PC-3 (cell line): Measurements from ENCODE around the gene SLC39A11. TPM values are rescaled to one million over a fixed set of nuclear protein-coding genes. Genes with fewer than 3 reads are reported as not detected.

Experiments
- ATAC-seq: fragments of 200-7000 bp; cut with Tn5 transposase; 2 replicates; pipeline ENCODE4 v1.9.1; 2020; ENCODE audit warnings: mild to moderate bottlenecking, moderate library complexity
- BruUV-seq: library from RNA; stranded (reverse); fragments of 400-500 nt; replicated peaks from 2 replicates; lab custom pipeline; 2021; lab: Mats Ljungman, UMichigan
- CTCF ChIA-PET: fragments of 300-600 bp; sonication (Branson Sonifier 250); formaldehyde crosslinking; loops from one replicate; lab custom pipeline; 2022; ENCODE audit warnings: antibody characterized with exemption; lab: Charles Lee
- POLR2A ChIA-PET: fragments of 300-600 bp; sonication (Branson Sonifier 250); formaldehyde crosslinking; loops from one replicate; lab custom pipeline; 2022; ENCODE audit warnings: antibody characterized with exemption; ENCODE audit not compliant: unreplicated experiment; lab: Charles Lee
- DNase-seq: peaks from one replicate; pipeline ENCODE4 v3.0.0-alpha.2; 2015
- H2AFZ ChIP-seq: fragments of 300-600 bp; sonication (generic); 2 replicates; pipeline ENCODE4 v1.6.0; 2016; ENCODE audit warnings: antibody characterized with exemption, low read length
- H3F3A ChIP-seq: fragments of 300-600 bp; sonication (generic); one replicate; pipeline ENCODE4 v1.6.0; 2017; ENCODE audit warnings: antibody characterized with exemption, low read length, control low read depth, mild to moderate bottlenecking; ENCODE audit not compliant: unreplicated experiment
- H3K27ac ChIP-seq: fragments of 300-600 bp; sonication (generic); 2 replicates; pipeline ENCODE4 v1.5.1; 2016; ENCODE audit warnings: mild to moderate bottlenecking, low read length
- H3K27me3 ChIP-seq: fragments of 300-600 bp; sonication (generic); 2 replicates; pipeline ENCODE4 v1.6.1; 2016; ENCODE audit warnings: low read length, mixed read lengths
- H3K36me3 ChIP-seq: fragments of 300-600 bp; sonication (generic); 2 replicates; pipeline ENCODE4 v1.6.1; 2016; ENCODE audit warnings: low read depth, mixed run types, low read length, mixed read lengths
- H3K4me1 ChIP-seq: fragments of 300-600 bp; sonication (generic); 2 replicates; pipeline ENCODE4 v1.5.1; 2016; ENCODE audit warnings: low read length; ENCODE audit not compliant: insufficient read depth
- H3K4me2 ChIP-seq: fragments of 300-600 bp; sonication (generic); 2 replicates; pipeline ENCODE4 v1.6.0; 2016; ENCODE audit warnings: low read length
- H3K4me3 ChIP-seq: fragments of 300-600 bp; sonication (generic); 2 replicates; pipeline ENCODE4 v1.5.1; 2016; ENCODE audit warnings: mild to moderate bottlenecking, low read length, mixed read lengths
- H3K79me2 ChIP-seq: fragments of 300-600 bp; sonication (generic); 2 replicates; pipeline ENCODE4 v1.6.1; 2017; ENCODE audit warnings: low read length, mixed read lengths
- H3K9ac ChIP-seq: fragments of 300-600 bp; sonication (generic); 2 replicates; pipeline ENCODE4 v1.6.0; 2016; ENCODE audit warnings: mild to moderate bottlenecking, low read length
- H3K9me2 ChIP-seq: fragments of 300-600 bp; sonication (generic); replicated peaks from 2 replicates; pipeline ENCODE4 v1.6.1; 2016; ENCODE audit warnings: mixed run types, low read length, mixed read lengths
- H3K9me3 ChIP-seq: fragments of 300-600 bp; sonication (generic); 2 replicates; pipeline ENCODE4 v1.6.1; 2016; ENCODE audit warnings: low read length, mixed read lengths
- H4K20me1 ChIP-seq: fragments of 300-600 bp; sonication (generic); 2 replicates; pipeline ENCODE4 v1.6.1; 2016; ENCODE audit warnings: low read length, mixed read lengths
- EZH2 ChIP-seq: fragments of 300-600 bp; sonication (generic); IDR thresholded peaks from one replicate; pipeline ENCODE4 v1.6.1; 2017; ENCODE audit warnings: antibody characterized with exemption, mild to moderate bottlenecking, low read length; ENCODE audit not compliant: unreplicated experiment
- EZH2phosphoT487 ChIP-seq: fragments of 300-600 bp; sonication (generic); IDR thresholded peaks from 2 replicates; pipeline ENCODE4 v1.6.1; 2018; ENCODE audit warnings: mild to moderate bottlenecking, antibody characterized with exemption, low read length, borderline replicate concordance
- intact Hi-C: fragments of 100-400 bp; cut with micrococcal nuclease; formaldehyde crosslinking; loops from 2 replicates; pipeline ENCODE4 v1.9.0; 2023
- total RNA-seq: library from RNA; depleted of rRNA; stranded (reverse); fragments of >200 nt; gene quantifications from 2 replicates; pipeline ENCODE4 v1.2.3, GENCODE V29; 2014
- TF ChIP-seq, protein P1 (sequence below): fragments of 300-600 bp; sonication (generic); conservative IDR thresholded peaks from 2 replicates; pipeline ENCODE4 v1.5.1; 2017; ENCODE audit warnings: antibody characterized with exemption, low read depth, mild to moderate bottlenecking, low read length

SLC39A11 gene
- total RNA-seq, 1 experiment from 2014 or later = 37.7 TPM

DNA sequence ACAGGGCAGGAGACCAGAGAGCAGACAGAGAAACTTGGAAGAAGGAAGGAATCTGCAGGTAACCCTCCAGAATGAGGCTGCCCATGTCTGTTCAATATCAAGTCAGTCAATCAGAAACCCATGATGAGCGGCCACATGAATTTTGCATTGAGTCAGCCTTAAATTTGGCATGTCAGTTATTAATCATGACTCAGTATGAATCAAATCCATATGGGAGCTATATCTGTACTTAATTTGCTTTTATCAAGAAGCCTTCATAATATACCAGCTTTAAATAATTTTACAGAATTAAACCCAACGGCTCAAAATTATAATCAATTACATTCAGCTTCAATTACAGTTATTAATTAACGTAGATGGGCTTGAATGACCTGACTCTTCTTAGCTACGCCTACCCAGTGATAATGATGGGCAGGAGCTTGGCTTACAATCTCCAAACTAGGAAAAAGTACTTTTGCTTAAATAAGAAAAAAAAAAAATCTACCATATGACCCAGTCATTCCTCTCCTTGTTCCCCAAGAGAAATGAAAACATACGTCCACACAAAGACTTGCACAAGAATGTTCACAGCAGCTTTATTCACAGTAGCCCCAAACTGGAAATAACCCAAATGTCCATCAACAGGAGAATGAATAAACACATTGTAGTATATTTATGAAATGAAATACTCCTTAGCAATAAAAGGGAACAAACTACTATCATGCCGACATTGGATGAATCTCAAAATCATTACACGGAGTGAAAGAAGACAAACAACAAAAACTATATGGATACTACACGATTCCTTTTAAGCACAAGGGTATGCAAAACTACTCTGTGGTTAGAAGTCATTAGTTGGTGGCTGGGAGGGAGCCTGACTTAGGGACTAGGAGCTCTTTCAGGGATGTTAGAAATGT is 48.6 kb downstream of the SLC39A11 start:
- no peak overlapping the region for H2AFZ ChIP-seq
- no TSS peak for BruUV-seq
- H3K4me3 ChIP-seq = no peak overlapping the region; the same call in 1 of the 2 replicates
- no peak overlapping the region for H3K9ac ChIP-seq
- no peaks in the 10 kb centered on the region for H3K27me3 ChIP-seq
- peak overlapping the region; percentile 57 for H3K4me2 ChIP-seq
- no peaks in the 10 kb centered on the region for H3K36me3 ChIP-seq
- DNase-seq = peak; percentile 88
- H3K9me2 ChIP-seq = no peaks in the 10 kb centered on the region
- no peaks in the 10 kb centered on the region for H3K79me2 ChIP-seq
- peaks cover 5% of the 10 kb centered on the region for H3F3A ChIP-seq
- TF ChIP-seq EZH2phosphoT487 = no peak
- TF ChIP-seq EZH2 = no peak
- TF ChIP-seq, protein P1, sequence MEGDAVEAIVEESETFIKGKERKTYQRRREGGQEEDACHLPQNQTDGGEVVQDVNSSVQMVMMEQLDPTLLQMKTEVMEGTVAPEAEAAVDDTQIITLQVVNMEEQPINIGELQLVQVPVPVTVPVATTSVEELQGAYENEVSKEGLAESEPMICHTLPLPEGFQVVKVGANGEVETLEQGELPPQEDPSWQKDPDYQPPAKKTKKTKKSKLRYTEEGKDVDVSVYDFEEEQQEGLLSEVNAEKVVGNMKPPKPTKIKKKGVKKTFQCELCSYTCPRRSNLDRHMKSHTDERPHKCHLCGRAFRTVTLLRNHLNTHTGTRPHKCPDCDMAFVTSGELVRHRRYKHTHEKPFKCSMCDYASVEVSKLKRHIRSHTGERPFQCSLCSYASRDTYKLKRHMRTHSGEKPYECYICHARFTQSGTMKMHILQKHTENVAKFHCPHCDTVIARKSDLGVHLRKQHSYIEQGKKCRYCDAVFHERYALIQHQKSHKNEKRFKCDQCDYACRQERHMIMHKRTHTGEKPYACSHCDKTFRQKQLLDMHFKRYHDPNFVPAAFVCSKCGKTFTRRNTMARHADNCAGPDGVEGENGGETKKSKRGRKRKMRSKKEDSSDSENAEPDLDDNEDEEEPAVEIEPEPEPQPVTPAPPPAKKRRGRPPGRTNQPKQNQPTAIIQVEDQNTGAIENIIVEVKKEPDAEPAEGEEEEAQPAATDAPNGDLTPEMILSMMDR = no peak
- POLR2A ChIA-PET = interaction anchor here (0.7 kb wide), 1 partner anchor 75 kb away, joined by 8 read pairs; no protein-coding TSS in a partner anchor
- H3K27ac ChIP-seq = peak overlapping the region; percentile 29
- H3K4me1 ChIP-seq = peaks cover 19% of the 10 kb centered on the region
- intact Hi-C loops = no loop called here
- peak; percentile 89 for ATAC-seq
- no peaks in the 10 kb centered on the region for H3K9me3 ChIP-seq
- H4K20me1 ChIP-seq = 0 out of 2 replicates have a peak, but pooled peaks cover 7% of the 10 kb centered on the region
- CTCF ChIA-PET = interaction anchor here (0.6 to 1.5 kb wide), 3 partner anchors 13 to 99 kb away, joined by 3 to 5 read pairs (median 3); no protein-coding TSS in a partner anchor

GRCh38 chr17:73042809-73043685 is 49.4 kb downstream of the SLC39A11 start:
- ChIA-PET POLR2A (interaction anchor here (0.7 kb wide), 1 partner anchor 76 kb away, joined by 8 read pairs; no protein-coding TSS in a partner anchor), CTCF (interaction anchor here (1.5 kb wide), 1 partner anchor 57 kb away, joined by 5 read pairs; no protein-coding TSS in a partner anchor)
- Histone ChIP-seq H2AFZ (no peak overlapping the region), H3K9me3 (no peaks in the 10 kb centered on the region), H3K79me2 (no peaks in the 10 kb centered on the region), H3K27ac (peak overlapping the region; percentile 19; the same call in 1 of the 2 replicates), H3K36me3 (no peaks in the 10 kb centered on the region), H3K4me3 (no peak overlapping the region), H3K9ac (no peak overlapping the region), H3K4me1 (peaks cover 19% of the 10 kb centered on the region), H3K4me2 (peak overlapping the region; percentile 57), H3K27me3 (no peaks in the 10 kb centered on the region), H3K9me2 (no peaks in the 10 kb centered on the region), H3F3A (peaks cover 5% of the 10 kb centered on the region), H4K20me1 (0 out of 2 replicates have a peak, but pooled peaks cover 7% of the 10 kb centered on the region)
- ATAC-seq (peak; percentile 42), DNase-seq (peak; percentile 47)
- intact Hi-C loops = no loop called here
- BruUV-seq = no TSS peak
- no peak for TF ChIP-seq EZH2
- TF ChIP-seq EZH2phosphoT487 = no peak
- TF ChIP-seq, protein P1 = no peak
